NT2/D1 (cell line): ENCODE data around the gene WSCD1.

Source experiments
- YY1 ChIP-seq: IDR thresholded peaks from 2 replicates; pipeline ENCODE4 v1.6.1; 2011; ENCODE audit not compliant: insufficient read length, insufficient read depth
- ZNF274 ChIP-seq: IDR thresholded peaks from 2 replicates; pipeline ENCODE4 v1.6.1; 2011; ENCODE audit warnings: mild to moderate bottlenecking, low read depth, low read length

DNA sequence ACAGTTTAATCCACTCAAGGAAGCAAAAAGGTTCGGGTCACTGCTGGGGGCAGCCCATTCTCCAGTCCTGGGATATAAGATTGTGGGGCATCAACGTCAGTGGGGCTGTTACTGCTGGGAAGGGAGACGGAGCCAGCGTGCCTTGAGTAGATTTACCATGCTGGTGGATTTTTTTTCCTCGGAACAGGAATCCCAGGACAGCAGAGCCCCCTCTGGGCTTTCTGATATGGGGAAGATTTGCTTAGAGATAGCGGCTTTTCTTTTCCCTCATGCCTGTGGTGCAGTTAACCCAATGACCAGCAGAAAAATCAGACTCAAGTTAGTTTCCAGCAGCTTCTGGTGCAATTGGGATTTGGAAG lies 35.4 kb downstream of the WSCD1 start:
- no peak for TF ChIP-seq YY1
- TF ChIP-seq ZNF274, result no peak
